Prostate gland (tissue), 2 donors: ENCODE data around the gene RFNG.

ENCODE experiments used
- POLR2AphosphoS5 ChIP-seq: sonication (generic); formaldehyde crosslinking; IDR thresholded peaks from one replicate; pipeline ENCODE4 v1.6.1; 2017; ENCODE audit warnings: antibody characterized with exemption
- TF ChIP-seq, protein P1 (sequence below), 4 experiments: fragments of 200-600 bp in 2 of 4; fragments of 450-650 bp in 2 of 4; sonication (generic) in 2 of 4; IDR thresholded peaks; 1 replicate in 3 of 4; 2 replicates in 1 of 4; pipeline ENCODE4 v1.5.1; 2016 to 2019; ENCODE audit warnings: antibody characterized with exemption in 4 of 4, mild to moderate bottlenecking in 2 of 4, moderate library complexity in 2 of 4

GRCh38 chr17:82082456-82082855 is 30.8 kb upstream of the RFNG start:
- TF ChIP-seq, protein P1, sequence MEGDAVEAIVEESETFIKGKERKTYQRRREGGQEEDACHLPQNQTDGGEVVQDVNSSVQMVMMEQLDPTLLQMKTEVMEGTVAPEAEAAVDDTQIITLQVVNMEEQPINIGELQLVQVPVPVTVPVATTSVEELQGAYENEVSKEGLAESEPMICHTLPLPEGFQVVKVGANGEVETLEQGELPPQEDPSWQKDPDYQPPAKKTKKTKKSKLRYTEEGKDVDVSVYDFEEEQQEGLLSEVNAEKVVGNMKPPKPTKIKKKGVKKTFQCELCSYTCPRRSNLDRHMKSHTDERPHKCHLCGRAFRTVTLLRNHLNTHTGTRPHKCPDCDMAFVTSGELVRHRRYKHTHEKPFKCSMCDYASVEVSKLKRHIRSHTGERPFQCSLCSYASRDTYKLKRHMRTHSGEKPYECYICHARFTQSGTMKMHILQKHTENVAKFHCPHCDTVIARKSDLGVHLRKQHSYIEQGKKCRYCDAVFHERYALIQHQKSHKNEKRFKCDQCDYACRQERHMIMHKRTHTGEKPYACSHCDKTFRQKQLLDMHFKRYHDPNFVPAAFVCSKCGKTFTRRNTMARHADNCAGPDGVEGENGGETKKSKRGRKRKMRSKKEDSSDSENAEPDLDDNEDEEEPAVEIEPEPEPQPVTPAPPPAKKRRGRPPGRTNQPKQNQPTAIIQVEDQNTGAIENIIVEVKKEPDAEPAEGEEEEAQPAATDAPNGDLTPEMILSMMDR (IDR thresholded peaks at IDR 0.05), result no peak
- TF ChIP-seq POLR2AphosphoS5, result no peak
